NCI-H1436 (cell line): Measurements from ENCODE around the gene CACNA1A.

ENCODE experiments used
- DNase-seq: peaks from one replicate; lab custom pipeline; 2025; lab: John Stamatoyannopoulos, UW

Gene CACNA1A

GRCh38 chr19:13493516-13494310 lies 12.6 kb downstream of the CACNA1A start:
- DNase-seq: no peak

DNA sequence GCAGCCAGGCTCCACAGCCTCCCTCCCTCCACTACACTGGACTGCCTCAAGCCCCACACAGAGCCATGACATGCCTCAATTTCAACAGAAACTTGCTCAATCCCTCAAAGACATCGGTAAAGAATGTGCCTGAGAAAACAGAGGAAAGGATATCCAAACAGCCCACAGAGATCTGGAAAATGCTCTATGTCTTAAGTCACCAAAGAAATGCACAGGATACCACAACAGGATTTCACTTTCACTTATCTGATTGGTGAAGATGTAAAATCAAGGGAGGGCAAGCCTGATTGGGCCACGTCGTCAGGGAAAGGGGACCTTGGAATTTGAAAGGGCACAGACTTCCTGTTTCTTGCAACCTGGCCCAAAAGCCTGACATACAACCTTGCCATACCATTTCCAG lies 14.2 kb downstream of the CACNA1A start:
- no peak for DNase-seq

- no peak for DNase-seq
These were observed 18.3 kb downstream of the CACNA1A start for GRCh38 chr19:13487985-13488384.

GRCh38 chr19:13484166-13484565 lies 22.1 kb downstream of the CACNA1A start:
- no peak for DNase-seq

DNA sequence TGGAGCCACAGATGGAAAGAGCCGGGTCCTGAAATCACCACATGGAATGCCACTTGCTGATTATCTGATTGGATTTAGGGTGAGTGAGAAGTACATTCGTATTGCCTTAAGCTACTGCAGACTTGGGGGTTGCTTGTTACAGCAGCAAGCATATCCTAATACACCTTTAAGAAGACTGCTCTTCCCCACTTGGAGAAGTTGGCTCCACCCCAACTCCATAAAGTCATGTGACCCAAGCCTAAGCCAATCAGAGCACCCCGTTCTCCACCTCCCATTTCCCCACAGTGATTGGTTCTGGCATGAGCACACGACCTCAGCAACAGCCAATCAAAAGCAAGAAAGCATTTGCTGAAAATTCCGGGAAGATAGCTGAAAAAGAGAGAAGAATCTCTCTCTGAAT lies 23.1 kb downstream of the CACNA1A start:
- no peak for DNase-seq

GRCh38 chr19:13478576-13478975 lies 27.7 kb downstream of the CACNA1A start:
- no peak for DNase-seq

- DNase-seq: no peak
These were observed 30.2 kb downstream of the CACNA1A start for GRCh38 chr19:13476071-13476470.

- DNase-seq: no peak
These were observed 31.2 kb downstream of the CACNA1A start for GRCh38 chr19:13475044-13475443.

- no peak for DNase-seq
These were observed 39.6 kb downstream of the CACNA1A start for GRCh38 chr19:13466697-13467096.

DNA sequence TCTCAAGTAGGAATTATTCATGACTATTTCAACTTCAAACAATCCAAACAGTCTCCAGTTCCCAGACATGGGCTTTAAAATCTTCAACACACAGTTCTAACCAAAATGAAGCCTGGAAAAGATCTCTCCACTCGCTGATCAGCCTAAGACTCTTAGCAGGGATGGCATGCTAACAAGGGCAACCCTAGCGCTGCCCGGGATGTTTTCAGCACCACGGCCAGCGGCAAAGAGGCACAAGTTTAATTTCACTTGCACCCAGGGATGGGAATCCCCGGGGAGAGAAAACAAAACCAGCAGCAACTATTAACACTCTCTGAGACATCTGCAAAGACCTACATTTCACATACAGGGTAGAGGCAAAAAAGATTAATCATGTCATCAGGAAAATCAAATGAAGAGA lies 43.0 kb downstream of the CACNA1A start:
- DNase-seq: no peak

- no peak for DNase-seq
These were observed 44.7 kb downstream of the CACNA1A start for GRCh38 chr19:13461536-13461935.

DNA sequence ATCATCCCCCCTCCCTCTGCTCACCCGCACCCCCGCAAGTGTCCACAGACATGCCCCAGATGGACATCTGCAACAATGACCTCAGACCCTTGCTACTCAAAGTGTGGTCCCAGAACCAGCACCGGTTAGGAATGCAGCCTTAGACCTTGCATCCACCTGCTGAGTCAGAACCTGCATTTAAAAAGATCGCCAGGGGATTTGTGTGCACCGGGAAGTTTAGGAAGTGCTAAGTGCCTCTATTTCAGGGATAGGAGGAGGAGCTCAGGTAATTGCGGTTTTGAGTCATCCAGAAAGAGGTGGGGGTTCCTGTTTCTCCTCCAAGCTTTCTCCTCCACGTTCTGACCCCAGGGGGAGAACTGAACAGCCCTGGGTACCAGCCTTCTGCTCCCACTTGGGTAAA lies 46.2 kb downstream of the CACNA1A start:
- peak; percentile 2 for DNase-seq

DNA sequence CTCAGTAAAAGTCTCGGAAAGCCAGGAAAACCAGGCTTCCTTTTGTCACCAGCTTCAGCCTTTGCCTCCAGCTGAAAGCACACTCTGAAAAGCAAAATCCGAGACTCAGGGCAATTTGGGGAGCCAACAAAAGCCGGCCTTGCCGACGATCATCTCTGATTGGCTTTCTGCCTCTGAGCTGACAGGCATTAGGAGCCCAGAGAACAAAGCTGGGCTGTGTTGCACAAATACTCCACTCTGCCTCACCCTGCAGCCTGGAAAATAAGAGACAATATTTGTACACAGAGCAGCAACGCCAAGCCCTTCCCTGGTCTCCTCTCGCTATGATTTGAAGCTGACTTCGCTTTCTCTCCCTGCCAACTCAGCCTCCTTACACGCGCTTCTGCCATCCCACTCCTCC lies 46.9 kb downstream of the CACNA1A start:
- DNase-seq: peak; percentile 59

- no peak for DNase-seq
These were observed 54.8 kb downstream of the CACNA1A start for GRCh38 chr19:13451434-13451995.

GRCh38 chr19:13447978-13448377 lies 58.3 kb downstream of the CACNA1A start:
- no peak for DNase-seq

DNA sequence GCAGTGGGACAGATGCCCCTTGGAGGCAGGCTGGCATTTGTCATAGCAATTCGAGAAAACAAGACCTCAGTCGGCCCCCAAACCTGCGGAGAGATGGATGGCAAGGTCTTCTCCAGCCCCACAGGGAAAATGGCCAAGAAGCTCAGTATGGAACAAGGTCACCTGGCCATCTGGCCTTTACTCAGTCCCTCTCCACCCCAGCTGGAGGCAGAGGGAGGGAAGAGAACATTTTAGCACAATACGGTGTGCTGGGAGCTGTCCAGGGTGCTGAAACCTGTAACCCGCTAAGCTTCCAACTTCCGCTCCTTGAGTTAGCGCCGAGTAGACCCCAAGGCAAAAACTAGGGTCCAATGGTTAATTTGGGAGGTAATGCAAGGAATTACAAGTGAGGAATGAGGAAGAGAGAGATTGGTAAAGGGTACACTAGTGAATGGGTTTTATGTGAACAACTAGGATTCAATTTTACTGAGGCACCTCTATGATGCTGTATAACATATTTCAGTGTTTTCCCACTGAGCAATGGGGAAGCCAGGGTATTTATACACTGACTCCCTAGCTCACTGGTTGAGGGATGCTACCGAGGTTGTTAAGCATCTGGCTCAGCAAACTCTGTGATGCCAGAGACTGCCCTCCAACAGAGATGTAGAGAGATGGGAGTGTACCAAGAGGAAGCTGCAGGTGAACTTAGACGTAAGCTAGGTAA lies 64.3 kb downstream of the CACNA1A start:
- DNase-seq: no peak

- DNase-seq: no peak
These were observed 68.2 kb downstream of the CACNA1A start for GRCh38 chr19:13437919-13438618.

DNA sequence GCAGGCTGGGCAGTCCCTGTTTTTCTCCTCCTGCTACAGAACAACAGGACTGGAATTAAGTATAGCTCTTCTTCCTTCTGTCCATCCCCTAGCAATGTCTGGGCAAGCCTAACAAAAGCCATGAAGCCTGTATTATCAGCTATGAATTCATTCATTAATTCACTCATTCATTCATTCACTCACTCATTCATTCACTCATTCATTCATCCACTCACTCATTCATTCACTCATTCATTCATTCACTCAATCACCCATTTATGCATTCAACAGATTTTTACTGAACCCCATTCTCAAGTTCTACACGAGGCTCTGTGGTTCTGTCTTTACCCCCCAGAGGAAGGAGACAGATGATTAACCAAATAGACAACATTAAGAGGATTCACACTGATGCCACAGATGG lies 69.9 kb downstream of the CACNA1A start:
- no peak for DNase-seq

DNA sequence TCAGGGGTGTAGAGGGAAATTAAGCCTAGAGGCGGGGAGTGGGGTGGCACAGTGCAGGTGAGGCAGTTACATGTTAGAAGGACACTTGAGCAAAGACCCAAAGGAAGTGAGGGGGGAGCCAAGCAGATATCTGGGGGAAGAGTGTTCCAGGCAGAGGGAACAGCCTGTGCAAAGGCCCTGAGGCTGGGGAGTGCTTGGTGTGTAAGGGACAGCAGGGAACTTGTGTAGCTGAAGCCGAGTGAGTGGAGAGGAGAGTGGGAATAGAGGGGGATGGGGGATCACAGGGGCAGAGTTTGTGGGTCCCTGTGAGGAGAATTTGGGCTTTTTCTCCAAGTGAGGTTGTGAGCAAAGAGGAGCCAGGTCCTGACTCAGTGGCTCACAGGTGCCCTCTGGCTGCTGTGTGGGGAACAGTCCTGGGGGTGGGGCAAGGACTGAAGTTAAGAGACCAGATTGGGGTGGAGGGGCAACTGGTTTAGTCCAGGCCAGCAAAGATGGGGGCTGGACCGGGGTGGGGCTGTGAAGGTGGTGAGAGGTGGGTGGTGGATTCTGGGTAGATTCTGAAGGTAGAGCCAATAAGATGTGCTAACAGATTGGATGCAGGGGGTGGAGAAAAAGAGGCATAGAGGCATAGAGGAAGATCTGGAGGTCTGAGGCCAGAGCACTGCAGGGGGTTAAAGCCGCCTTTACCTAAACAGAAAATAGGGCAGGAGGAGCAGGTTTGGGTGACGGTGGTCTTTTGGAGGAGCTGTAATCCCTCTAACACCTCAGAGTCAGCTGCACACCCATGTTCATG lies 75.3 kb downstream of the CACNA1A start:
- DNase-seq: peak; percentile 14

DNA sequence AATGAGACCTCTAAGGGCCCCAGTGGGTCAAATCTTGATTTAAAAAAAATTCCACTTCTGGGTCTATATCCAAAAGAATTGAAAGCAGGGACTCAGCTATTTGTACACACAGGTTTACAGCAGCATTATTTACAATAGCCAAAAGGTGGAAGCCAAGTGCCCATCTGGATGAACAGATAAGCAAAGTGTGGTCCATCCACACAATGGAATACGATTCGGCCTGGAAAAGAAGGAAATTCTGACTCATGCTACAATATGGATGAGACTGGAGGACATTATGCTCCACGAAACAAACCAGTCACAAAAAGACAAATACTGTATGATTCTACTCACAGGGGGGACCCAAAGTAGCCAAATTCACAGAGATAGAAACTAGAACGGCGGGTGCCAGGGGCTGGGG lies 76.7 kb downstream of the CACNA1A start:
- DNase-seq: no peak

GRCh38 chr19:13428352-13428751 lies 77.9 kb downstream of the CACNA1A start:
- no peak for DNase-seq
